GM23248 (cell line): ENCODE results near the gene PNKP. TPM values are rescaled to one million over a fixed set of nuclear protein-coding genes. Genes with fewer than 3 reads are reported as not detected.

ENCODE experiments used
- DNase-seq: peaks from one replicate; pipeline ENCODE4 v3.0.0-alpha.2; 2015
- H2AFZ ChIP-seq: fragments of 200-600 bp; sonication (generic); 2 replicates; pipeline ENCODE4 v1.6.1; 2016; ENCODE audit warnings: antibody characterized with exemption
- H3F3A ChIP-seq: fragments of 200-600 bp; sonication (generic); 2 replicates; pipeline ENCODE4 v1.6.1; 2016; ENCODE audit warnings: mild to moderate bottlenecking, antibody characterized with exemption, mixed run types; ENCODE audit not compliant: insufficient read depth
- H3K27ac ChIP-seq: fragments of 200-600 bp; sonication (generic); 2 replicates; pipeline ENCODE4 v1.5.1; 2016; ENCODE audit warnings: mild to moderate bottlenecking
- H3K27me3 ChIP-seq: fragments of 200-600 bp; sonication (generic); replicated peaks from 2 replicates; pipeline ENCODE4 v1.6.1; 2016; ENCODE audit warnings: mild to moderate bottlenecking; ENCODE audit not compliant: insufficient read depth
- H3K36me3 ChIP-seq: fragments of 200-600 bp; sonication (generic); 2 replicates; pipeline ENCODE4 v1.6.1; 2016; ENCODE audit warnings: low read depth, mild to moderate bottlenecking
- H3K4me1 ChIP-seq: fragments of 200-600 bp; sonication (generic); 2 replicates; pipeline ENCODE4 v1.6.1; 2016; ENCODE audit warnings: mild to moderate bottlenecking; ENCODE audit not compliant: insufficient read depth
- H3K4me2 ChIP-seq: fragments of 200-600 bp; sonication (generic); one replicate; pipeline ENCODE4 v1.6.1; 2016; ENCODE audit warnings: mild to moderate bottlenecking; ENCODE audit not compliant: unreplicated experiment
- H3K4me3 ChIP-seq: fragments of 200-600 bp; sonication (generic); 2 replicates; pipeline ENCODE4 v1.5.1; 2016; ENCODE audit warnings: mild to moderate bottlenecking
- H3K79me2 ChIP-seq: fragments of 200-600 bp; sonication (generic); 2 replicates; pipeline ENCODE4 v1.6.1; 2016; ENCODE audit warnings: mild to moderate bottlenecking; ENCODE audit not compliant: insufficient read depth
- H3K9ac ChIP-seq: fragments of 200-600 bp; sonication (generic); 2 replicates; pipeline ENCODE4 v1.6.1; 2016; ENCODE audit warnings: mild to moderate bottlenecking
- H3K9me2 ChIP-seq: fragments of 200-600 bp; sonication (generic); 2 replicates; pipeline ENCODE4 v1.6.1; 2016; ENCODE audit warnings: mixed run types, mild to moderate bottlenecking, moderate library complexity; ENCODE audit not compliant: insufficient read depth
- H3K9me3 ChIP-seq: fragments of 200-600 bp; sonication (generic); one replicate; pipeline ENCODE4 v1.6.1; 2017; ENCODE audit warnings: low read depth
- H4K20me1 ChIP-seq: fragments of 200-600 bp; sonication (generic); 2 replicates; pipeline ENCODE4 v1.6.0; 2016; ENCODE audit not compliant: insufficient read depth
- EZH2 ChIP-seq: fragments of 200-600 bp; sonication (generic); IDR thresholded peaks from 2 replicates; pipeline ENCODE4 v1.6.1; 2018; ENCODE audit warnings: antibody characterized with exemption, mild to moderate bottlenecking; ENCODE audit not compliant: insufficient read depth, poor library complexity, severe bottlenecking
- EZH2phosphoT487 ChIP-seq: fragments of 200-600 bp; sonication (generic); IDR thresholded peaks from 2 replicates; pipeline ENCODE4 v1.6.1; 2018; ENCODE audit warnings: antibody characterized with exemption, moderate library complexity, mild to moderate bottlenecking, low read depth; ENCODE audit not compliant: insufficient read depth
- WGBS, 2 experiments: methylation state at CpG; one replicate each; pipeline ENCODE4 v1.1.6; 2015 to 2017; ENCODE audit warnings: low lambda C conversion rate in 2 of 2, low coverage in 1 of 2; ENCODE audit errors: missing lambda C conversion rate in 2 of 2; 5-methylcytosine and 5-hydroxymethylcytosine counted together
- in situ Hi-C: fragments of 300-500 bp; cut with MboI; formaldehyde crosslinking; loops from 2 replicates; pipeline ENCODE4 v1.15.0; 2020
- polyA plus RNA-seq: library from polyadenylated mRNA; unstranded; fragments of >200 nt; fragmentation: Nextera tagmentation; extraction: Ambion mirVana; gene quantifications from 2 replicates; pipeline ENCODE4 v1.2.1, GENCODE V29; 2016
- total RNA-seq: library from RNA; depleted of rRNA; stranded (reverse); fragments of >200 nt; shearing (Covaris generic); gene quantifications from 2 replicates; pipeline ENCODE4 v1.2.3, GENCODE V29; 2014

Gene PNKP
- total and polyA plus RNA-seq, 2 experiments from 2014 or later: 31.5 to 42.2 TPM

- Histone ChIP-seq H3F3A (no peaks in the 10 kb centered on the region), H3K36me3 (no peaks in the 10 kb centered on the region; the same call in 1 of the 2 replicates), H4K20me1 (no peaks in the 10 kb centered on the region), H2AFZ (no peak overlapping the region), H3K4me2 (no peak overlapping the region), H3K27me3 (no peaks in the 10 kb centered on the region), H3K9me3 (no peaks in the 10 kb centered on the region), H3K4me3 (no peak overlapping the region), H3K9me2 (no peaks in the 10 kb centered on the region), H3K27ac (no peak overlapping the region), H3K79me2 (peaks cover 23% of the 10 kb centered on the region), H3K4me1 (no peaks in the 10 kb centered on the region), H3K9ac (no peak overlapping the region)
- DNase-seq: no peak
- no peak for TF ChIP-seq EZH2phosphoT487
- no peak for TF ChIP-seq EZH2
- 67 to 69% methylated on average over 9 of the region's 9 CpGs for WGBS, 2 experiments
- in situ Hi-C loops: no loop called here
Observed at GRCh38 chr19:49911381-49912145, 44.2 kb upstream of the PNKP start.

- no peak for DNase-seq
- H3K36me3 ChIP-seq: no peaks in the 10 kb centered on the region; the same call in 1 of the 2 replicates
- no peaks in the 10 kb centered on the region for H3F3A ChIP-seq
- no peak for TF ChIP-seq EZH2phosphoT487
- TF ChIP-seq EZH2: no peak
- no peaks in the 10 kb centered on the region for H3K27me3 ChIP-seq
- no peaks in the 10 kb centered on the region for H3K9me2 ChIP-seq
- H3K4me1 ChIP-seq: no peaks in the 10 kb centered on the region
- H4K20me1 ChIP-seq: no peaks in the 10 kb centered on the region
- H3K4me3 ChIP-seq: no peak overlapping the region
- H2AFZ ChIP-seq: no peak overlapping the region
- no peak overlapping the region for H3K27ac ChIP-seq
- H3K9me3 ChIP-seq: no peaks in the 10 kb centered on the region
- H3K4me2 ChIP-seq: no peak overlapping the region
- 89 to 99% methylated on average over 3 to 5 of the region's 5 CpGs for WGBS, 2 experiments
- peaks cover 12% of the 10 kb centered on the region for H3K79me2 ChIP-seq
- H3K9ac ChIP-seq: no peak overlapping the region
- in situ Hi-C loops: no loop called here
Observed at GRCh38 chr19:49910179-49910578, 42.8 kb upstream of the PNKP start.

- no peaks in the 10 kb centered on the region for H3K9me2 ChIP-seq
- in situ Hi-C loops: no loop called here
- H3K9ac ChIP-seq: no peak overlapping the region
- no peak overlapping the region for H2AFZ ChIP-seq
- no peak overlapping the region for H3K27ac ChIP-seq
- no peak overlapping the region for H3K4me2 ChIP-seq
- TF ChIP-seq EZH2phosphoT487 (no peak), EZH2 (no peak)
- H3K4me1 ChIP-seq: no peaks in the 10 kb centered on the region
- no peaks in the 10 kb centered on the region; the same call in 1 of the 2 replicates for H3K36me3 ChIP-seq
- no peaks in the 10 kb centered on the region for H4K20me1 ChIP-seq
- no peaks in the 10 kb centered on the region for H3K27me3 ChIP-seq
- no peak overlapping the region for H3K4me3 ChIP-seq
- H3F3A ChIP-seq: no peaks in the 10 kb centered on the region
- WGBS, 2 experiments: 96 to 97% methylated on average over 35 to 37 of the region's 37 CpGs
- no peaks in the 10 kb centered on the region for H3K9me3 ChIP-seq
- DNase-seq: no peak
- H3K79me2 ChIP-seq: peaks cover 7% of the 10 kb centered on the region
Observed at GRCh38 chr19:49908480-49909420, 41.4 kb upstream of the PNKP start.

GRCh38 chr19:49907745-49908446 is 40.5 kb upstream of the PNKP start:
- no peak overlapping the region for H3K4me2 ChIP-seq
- no peaks in the 10 kb centered on the region; the same call in 1 of the 2 replicates for H3K36me3 ChIP-seq
- no peak for DNase-seq
- no peaks in the 10 kb centered on the region for H3K9me2 ChIP-seq
- no peaks in the 10 kb centered on the region for H4K20me1 ChIP-seq
- H3K9ac ChIP-seq: no peak overlapping the region
- H3K27me3 ChIP-seq: no peaks in the 10 kb centered on the region
- H3K4me3 ChIP-seq: no peak overlapping the region
- no peak for TF ChIP-seq EZH2phosphoT487
- no peak for TF ChIP-seq EZH2
- H3F3A ChIP-seq: no peaks in the 10 kb centered on the region
- WGBS, 2 experiments: 92 to 93% methylated on average over 19 to 23 of the region's 23 CpGs
- H3K9me3 ChIP-seq: no peaks in the 10 kb centered on the region
- H3K4me1 ChIP-seq: no peaks in the 10 kb centered on the region
- H3K79me2 ChIP-seq: peaks cover 5% of the 10 kb centered on the region; the same call in 1 of the 2 replicates
- in situ Hi-C loops: no loop called here
- no peak overlapping the region for H2AFZ ChIP-seq
- H3K27ac ChIP-seq: no peak overlapping the region
